WI38 (cell line): ENCODE data around the gene SOCS1.

ENCODE experiments used
- H3K4me3 ChIP-seq: 2 replicates; pipeline ENCODE4 v1.5.1; 2011; ENCODE audit warnings: low read depth, mild to moderate bottlenecking, control low read depth, low read length
- CTCF ChIP-seq: IDR thresholded peaks from 2 replicates; pipeline ENCODE4 v1.5.1; 2012; ENCODE audit warnings: low read depth, mild to moderate bottlenecking, control low read depth, low read length

SOCS1 gene

GRCh38 chr16:11278681-11279628 is 23.0 kb upstream of the SOCS1 start:
- TF ChIP-seq CTCF = no peak
- no peak overlapping the region for H3K4me3 ChIP-seq

GRCh38 chr16:11277607-11278337 is 21.8 kb upstream of the SOCS1 start:
- no peak for TF ChIP-seq CTCF
- H3K4me3 ChIP-seq = no peak overlapping the region

- no peak for TF ChIP-seq CTCF
These were observed 21.0 kb upstream of the SOCS1 start for GRCh38 chr16:11276896-11277593.

GRCh38 chr16:11276143-11276895 is 20.3 kb upstream of the SOCS1 start, which contains the start of gene PRM2:
Gene PRM2 (minus strand): TSS chr16:11276480. CDS start chr16:11276370, 110 bp downstream.
- H3K4me3 ChIP-seq = no peak within 1 kb of the TSS
- no peak for TF ChIP-seq CTCF

More at GRCh38 chr16:11276896-11277593, 21.0 kb upstream of the SOCS1 start:
- H3K4me3 ChIP-seq = no peak overlapping the region

GRCh38 chr16:11274964-11275363 is 19.0 kb upstream of the SOCS1 start:
- H3K4me3 ChIP-seq = no peak overlapping the region
- TF ChIP-seq CTCF = no peak

- H3K4me3 ChIP-seq = no peak overlapping the region
- TF ChIP-seq CTCF = no peak
These were observed 17.8 kb upstream of the SOCS1 start for GRCh38 chr16:11273721-11274324.
